HG03159 (cell line): ENCODE data around the gene HOOK2.
"Not testable (repeated sequence)": the region's sequence is repeated elsewhere in the genome, so short reads cannot be mapped to it uniquely, and the experiment has no call there.

Experiments used
- ATAC-seq: cut with Tn5 transposase; IDR thresholded peaks from one replicate; pipeline ENCODE4 v1.9.1; 2021; ENCODE audit warnings: mild to moderate bottlenecking, moderate library complexity; ENCODE audit not compliant: unreplicated experiment

The HOOK2 gene

DNA sequence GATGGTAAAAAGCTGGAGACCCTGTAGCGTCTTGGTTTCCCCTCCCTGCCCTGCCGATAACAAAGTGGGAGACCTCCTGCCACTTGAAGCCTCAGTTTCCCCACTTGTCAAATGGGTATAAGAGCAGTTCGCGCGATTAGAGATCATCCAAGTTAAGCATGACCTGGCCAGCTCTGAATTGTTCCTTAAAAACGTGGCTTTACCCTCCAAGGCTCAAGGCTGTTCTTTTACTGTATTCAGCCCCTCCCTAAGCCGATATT lies 52.0 kb downstream of the HOOK2 start:
- ATAC-seq = no peak

DNA sequence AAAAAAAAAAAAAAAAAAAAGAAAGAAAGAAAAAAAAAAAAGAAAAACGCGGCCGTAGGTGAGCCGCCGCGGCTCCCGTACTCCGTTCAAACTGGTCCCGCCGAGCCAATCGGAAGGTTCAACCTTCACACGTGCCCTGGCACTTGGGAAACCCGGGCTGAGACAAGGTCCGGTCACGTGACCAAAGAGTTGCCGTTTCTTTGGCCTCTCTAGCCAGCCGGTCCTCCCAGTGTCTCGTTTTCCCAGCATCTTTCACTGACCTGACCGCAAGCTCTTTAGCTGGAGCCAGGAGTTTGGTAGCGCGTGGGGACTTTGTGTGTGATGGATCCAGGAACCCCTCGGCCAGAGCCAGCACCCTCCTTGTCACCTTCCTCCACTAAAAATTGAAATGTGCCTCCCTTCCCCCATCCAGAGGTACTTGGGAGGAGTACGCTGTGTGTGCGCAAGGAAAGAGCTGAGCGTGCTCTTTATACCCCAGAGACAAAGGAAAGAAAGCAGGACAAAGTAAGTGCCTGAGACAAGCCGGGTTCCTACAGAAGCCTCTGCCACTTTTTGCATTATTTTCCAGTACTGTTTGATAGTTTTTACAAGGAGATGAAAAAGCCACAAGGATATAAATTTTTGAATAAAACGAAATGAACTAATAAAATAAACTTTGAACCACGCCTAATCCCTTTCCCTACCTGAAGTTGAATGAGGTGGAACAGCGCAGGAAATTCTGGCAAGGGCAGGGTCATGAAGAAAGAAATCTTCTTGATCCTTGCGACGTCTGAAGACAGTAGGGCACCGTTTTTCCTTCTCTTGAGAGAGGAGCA lies 52.6 kb downstream of the HOOK2 start:
- peak; percentile 81 for ATAC-seq

DNA sequence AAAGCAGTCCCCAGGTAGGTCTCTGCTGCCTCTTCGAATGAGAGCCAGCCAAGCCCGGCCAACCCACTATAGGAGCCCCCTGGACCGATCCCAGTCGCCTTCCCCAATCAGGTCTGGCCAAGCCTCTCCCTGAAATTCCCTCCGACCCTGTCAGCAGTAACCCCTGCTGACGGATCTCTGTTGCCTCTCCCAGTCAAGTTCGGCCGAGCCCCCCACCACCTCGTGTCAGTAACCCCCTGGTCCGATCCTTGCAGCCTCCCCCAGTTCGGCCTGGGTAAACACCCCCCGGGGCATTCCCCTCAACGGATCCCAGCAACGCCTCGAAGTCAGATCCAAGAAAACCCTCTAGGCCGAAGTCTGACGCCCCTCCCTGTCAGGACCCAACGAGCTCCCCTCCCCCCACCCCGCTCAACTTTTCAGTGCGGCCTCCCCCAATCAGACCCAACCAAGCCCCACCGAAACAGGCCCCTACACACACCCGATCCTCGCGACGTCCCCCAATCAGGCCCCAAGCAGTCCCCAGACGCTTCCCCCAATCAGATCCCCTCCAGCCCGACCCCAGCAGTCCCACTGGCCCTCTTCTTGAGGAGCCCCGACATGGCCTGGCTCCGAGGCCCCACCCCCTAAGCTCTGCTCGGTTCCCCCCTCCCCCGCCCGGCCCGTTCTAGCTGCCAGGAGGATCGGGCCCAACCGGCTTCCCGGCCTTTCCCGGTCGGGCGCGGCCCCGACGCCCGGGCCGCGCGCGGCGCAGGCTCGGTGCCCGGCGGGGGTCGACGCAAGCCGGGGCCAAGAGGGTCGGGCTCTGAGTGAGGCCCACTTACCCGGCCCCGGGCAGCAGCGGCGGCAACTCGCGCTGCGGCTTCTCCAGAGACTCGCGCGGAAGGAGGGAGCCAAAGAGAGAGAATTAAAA lies 53.4 kb downstream of the HOOK2 start:
- ATAC-seq = peak; percentile 29

DNA sequence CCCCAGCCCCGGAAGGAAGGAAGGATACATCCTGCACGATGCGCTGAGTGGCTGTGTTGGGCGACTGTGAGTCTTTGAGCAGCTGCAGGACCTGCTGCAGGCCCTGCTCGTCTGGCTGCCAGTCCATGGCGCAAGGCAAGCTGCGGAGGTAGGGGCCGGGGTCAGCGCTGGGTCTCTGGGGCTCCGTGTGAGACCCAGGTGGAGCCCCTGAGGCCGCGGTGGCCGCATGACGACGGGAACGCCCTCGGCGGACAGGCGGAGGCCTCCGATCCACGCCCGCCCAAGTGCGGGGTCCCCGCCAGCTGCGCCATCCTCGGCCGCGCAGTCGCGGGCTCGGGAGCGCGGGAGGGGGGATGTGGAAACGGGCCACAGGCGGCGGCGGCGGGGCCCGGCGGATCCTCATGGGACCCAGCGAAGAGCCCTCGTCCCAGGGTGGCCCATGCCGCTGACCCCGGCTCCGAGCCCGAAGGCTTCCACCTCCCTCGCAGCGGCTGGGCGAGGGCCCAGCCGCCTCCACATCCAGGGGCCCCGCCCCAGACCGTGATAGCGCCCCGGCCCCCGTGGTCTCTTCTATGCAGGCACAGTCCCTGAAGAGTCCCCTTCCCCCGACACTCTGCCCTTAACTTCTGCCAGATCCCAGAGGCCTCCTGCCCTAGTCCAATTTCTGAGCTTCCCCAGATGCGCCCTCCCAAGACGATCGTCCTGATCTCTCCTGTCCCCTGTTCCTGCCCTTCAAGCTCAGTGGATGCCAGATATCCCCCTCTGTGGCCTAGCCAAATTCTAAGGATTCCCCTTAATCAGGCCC lies 54.3 kb downstream of the HOOK2 start:
- no peak for ATAC-seq

DNA sequence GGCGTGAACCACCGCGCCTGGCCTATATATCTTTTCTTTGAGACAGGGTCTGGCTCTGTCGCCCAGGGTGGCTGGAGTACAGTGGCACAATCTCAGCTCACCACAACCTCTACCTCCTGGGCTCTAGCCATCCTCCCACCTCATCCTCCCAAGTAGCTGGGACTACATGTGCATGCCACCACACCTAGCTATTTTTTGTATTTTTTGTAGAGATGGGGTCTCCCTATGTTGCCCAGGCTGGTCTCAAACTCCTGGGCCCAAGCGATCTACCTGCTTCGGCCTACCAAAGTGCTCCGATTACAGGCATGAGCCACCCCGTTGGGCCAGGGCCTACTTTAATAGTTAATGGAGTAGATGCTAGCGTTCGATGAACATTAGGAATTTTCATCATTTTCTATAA lies 55.1 kb downstream of the HOOK2 start:
- ATAC-seq = no peak

DNA sequence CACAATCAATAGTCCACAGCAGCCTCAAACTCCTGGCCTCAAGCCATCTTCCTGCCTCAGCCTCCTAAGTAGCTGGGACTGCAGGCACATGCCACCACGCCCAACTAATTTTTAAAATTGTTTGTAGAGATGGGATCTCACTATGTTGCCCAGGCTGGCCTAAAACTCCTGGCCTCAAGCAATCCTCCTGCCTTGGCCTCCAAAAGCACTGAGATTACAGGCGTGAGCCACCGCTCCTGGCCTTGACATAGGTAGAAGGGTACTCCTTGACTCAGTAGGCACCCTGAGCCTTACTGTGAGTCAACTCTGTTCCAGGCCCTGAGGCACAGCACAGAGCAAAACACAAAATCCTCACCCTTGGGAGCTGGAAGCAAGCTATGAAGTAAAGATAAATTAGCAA lies 59.4 kb downstream of the HOOK2 start:
- no peak for ATAC-seq

DNA sequence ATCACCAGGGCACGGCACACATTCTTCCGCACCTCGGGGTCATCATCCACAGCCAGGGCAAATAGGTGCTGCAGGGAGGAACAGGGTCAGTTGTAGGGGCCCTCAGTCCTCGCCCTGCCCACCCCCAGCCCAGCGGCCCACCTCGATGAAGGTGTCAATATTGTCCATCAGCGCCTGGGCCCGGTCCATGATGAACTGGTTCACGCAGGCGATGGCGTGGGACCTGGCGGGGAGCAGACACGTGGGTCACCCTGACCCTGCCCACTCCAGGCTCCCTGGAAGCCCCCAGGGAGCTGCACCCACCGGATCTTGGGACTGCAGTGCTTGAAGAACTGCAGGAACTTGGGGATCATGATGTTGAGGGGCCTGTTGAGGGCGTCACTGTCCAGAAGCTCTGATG lies 60.2 kb downstream of the HOOK2 start:
- no peak for ATAC-seq

DNA sequence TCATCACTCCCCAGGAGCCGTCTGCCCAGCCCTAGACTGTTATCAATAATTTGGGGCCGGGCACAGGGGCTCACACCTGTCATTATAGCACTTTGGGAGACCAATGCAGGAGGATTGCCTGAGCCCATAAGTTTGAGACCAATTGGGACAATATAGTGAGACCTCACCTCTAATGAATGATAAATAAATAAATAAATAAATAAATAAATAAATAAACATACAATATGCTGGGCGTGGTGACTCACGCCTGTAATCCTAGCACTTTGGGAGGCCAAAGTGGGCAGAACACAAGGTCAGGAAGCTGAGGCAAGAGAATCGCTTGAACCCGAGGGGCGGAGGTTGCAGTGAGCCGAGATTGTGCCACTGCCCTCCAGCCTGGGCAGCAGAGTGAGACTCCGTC lies 62.0 kb downstream of the HOOK2 start:
- not testable (repeated sequence) for ATAC-seq
